Stimulated activated CD8-positive, alpha-beta memory T cell treated with anti-CD3 and anti-CD28 coated beads, Interleukin-12 subunit alpha, Interleukin-12 subunit beta, amount 100 ng/mL, for 1 hour (primary cell): ENCODE results near the gene OR10G7.
"Not testable (repeated sequence)": the region's sequence is repeated elsewhere in the genome, so short reads cannot be mapped to it uniquely, and the experiment has no call there.

Experiments used
- DNase-seq: peaks from one replicate; pipeline ENCODE4 v3.0.0-alpha.2; 2020; ENCODE audit warnings: low read depth

The OR10G7 gene

DNA sequence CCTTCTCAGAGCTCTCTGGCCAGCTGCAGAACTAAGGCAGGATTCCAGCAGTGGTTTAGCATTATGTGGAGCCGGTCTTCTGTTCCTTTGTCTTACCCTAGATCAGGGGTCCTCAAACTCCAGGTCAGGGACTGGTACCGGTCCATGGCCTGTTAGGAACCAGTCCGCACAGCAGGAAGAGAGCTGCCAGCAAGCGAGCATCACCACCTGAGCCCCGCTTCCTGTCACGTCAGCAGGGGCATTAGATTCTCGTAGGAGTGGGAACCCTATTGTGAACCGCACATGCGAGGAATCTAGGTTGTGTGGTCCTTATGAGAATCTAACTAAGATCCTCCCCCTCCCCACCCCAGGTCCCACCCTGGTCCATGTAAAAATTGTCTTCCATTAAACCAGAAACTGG, 1.6 kb downstream of the OR10G7 start:
- no peak for DNase-seq

DNA sequence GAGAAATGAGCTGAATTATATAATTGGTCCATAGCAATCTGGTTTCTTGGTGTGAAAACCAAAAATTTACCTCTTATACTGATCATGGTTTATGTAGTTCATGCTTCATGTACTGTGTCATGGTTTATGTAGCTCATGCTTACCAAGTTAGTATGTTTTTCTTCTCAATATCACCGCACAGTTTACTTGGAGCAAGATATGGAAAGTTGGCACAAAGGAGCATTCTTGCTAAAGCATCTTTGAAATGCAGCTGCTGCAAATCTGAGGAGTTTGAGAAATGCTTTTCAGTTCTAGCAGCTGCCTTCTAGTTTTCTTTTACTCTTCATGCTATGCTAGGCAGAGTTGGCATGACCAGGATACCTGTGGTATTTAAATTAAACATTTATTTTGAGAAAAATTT, 4.5 kb downstream of the OR10G7 start:
- no peak for DNase-seq

DNA sequence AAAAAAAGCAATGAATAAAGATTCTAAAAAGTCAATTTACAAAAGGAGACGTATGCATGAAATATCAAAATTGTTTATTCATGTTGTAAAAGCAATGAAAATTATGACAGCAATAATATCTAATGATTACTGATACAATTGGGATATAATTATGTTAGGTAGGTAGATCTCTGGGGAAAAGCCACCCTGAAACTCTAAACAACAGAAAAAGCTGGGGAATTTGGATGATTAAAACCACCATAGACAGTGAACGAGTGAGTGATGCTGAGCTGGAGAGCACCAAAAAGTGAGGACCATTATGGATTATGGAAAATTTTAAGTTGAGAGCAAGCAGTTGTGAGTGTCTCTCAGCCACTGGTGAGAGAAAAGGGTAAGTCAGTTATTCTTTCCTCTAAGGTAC, 14.6 kb downstream of the OR10G7 start, which contains the start of gene OR10G8:
TSS of gene OR10G8 (plus strand) at position 301 of the 400 bp plus-strand sequence. CDS start 2,825 bp downstream, outside the sequence.
- no peak for DNase-seq

DNA sequence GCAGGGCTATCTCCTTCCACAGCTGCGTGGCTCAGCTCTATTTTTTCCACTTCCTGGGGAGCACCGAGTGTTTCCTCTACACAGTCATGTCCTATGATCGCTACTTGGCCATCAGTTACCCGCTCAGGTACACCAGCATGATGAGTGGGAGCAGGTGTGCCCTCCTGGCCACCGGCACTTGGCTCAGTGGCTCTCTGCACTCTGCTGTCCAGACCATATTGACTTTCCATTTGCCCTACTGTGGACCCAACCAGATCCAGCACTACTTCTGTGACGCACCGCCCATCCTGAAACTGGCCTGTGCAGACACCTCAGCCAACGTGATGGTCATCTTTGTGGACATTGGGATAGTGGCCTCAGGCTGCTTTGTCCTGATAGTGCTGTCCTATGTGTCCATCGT, 25.3 kb downstream of the OR10G7 start:
- not testable (repeated sequence) for DNase-seq

DNA sequence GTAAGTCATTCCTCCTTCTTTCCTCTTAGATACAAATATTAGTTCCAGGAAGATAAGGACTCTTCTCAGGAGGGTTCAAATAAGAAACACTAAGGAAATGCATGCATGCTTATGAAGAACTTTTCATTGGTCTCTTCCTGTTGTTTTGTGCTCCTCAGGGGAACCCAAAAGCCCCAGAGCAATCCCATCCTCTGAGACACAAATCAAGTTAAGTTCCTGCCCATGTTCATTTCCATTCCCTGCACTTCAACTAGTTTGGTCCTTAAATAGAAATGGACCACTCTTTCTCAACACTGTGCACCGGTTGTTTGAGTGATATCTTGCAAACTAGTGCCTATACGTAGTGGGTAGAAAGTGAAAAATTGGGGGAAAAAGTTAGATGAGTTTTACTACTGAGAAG, 28.4 kb downstream of the OR10G7 start, which contains the start of gene OR10G4:
TSS of gene OR10G4 (plus strand) at position 301 of the 400 bp plus-strand sequence. CDS start 2,578 bp downstream, outside the sequence.
- no peak for DNase-seq

DNA sequence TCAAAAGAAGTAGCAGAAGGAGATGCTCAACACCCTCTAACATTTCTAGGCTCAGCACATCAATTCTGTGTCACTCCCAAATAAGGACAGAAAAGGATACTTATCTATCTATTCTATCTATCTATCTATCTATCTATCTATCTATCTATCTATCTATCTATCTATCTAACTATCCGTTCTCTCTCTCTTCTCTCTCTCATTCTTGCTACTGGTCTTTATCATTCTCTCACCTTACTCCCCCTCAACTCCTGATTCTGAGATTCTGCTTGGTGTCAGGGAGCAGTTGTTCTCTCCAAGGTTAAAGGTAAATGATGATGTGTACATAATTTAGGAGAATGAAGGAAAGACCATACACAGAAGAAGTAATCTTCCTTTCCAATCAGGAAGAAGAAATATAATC, 46.0 kb downstream of the OR10G7 start, which contains the start of gene OR10G6:
TSS of gene OR10G6 (minus strand) at position 43 of the 400 bp plus-strand sequence. CDS start at position 43, 0 bp downstream.
- no peak for DNase-seq
